Neural cell (in vitro differentiated cells): ENCODE measurements around the gene STX18. TPM values are rescaled to one million over a fixed set of nuclear protein-coding genes. Genes with fewer than 3 reads are reported as not detected.

Experiments used
- H2AFZ ChIP-seq: fragments of 200-600, 300-800 bp; sonication (generic), shearing (Covaris generic); 2 replicates; pipeline ENCODE4 v1.6.0; 2014; ENCODE audit warnings: low read depth, mild to moderate bottlenecking, antibody characterized with exemption, low read length, moderate library complexity
- H3F3A ChIP-seq: fragments of 200-600 bp; shearing (Covaris generic); 2 replicates; pipeline ENCODE4 v1.6.1; 2016; ENCODE audit warnings: mild to moderate bottlenecking, moderate library complexity, mixed read lengths, antibody characterized with exemption, low read length; ENCODE audit not compliant: insufficient read depth, poor library complexity, severe bottlenecking
- H3K27ac ChIP-seq: fragments of 200-600, 300-800 bp; sonication (generic), shearing (Covaris generic); 2 replicates; pipeline ENCODE4 v1.5.1; 2014; ENCODE audit warnings: mild to moderate bottlenecking, low read length, moderate library complexity
- H3K27me3 ChIP-seq: fragments of 300-800, 200-600 bp; sonication (generic), shearing (Covaris generic); 2 replicates; pipeline ENCODE4 v1.6.0; 2014; ENCODE audit warnings: mild to moderate bottlenecking, low read depth, low read length, moderate library complexity; ENCODE audit not compliant: insufficient read depth
- H3K36me3 ChIP-seq: fragments of 300-800, 200-600 bp; sonication (generic), shearing (Covaris generic); 2 replicates; pipeline ENCODE4 v1.5.1; 2014; ENCODE audit warnings: mild to moderate bottlenecking, antibody characterized with exemption, low read length, moderate library complexity; ENCODE audit not compliant: insufficient read depth
- H3K4me2 ChIP-seq: fragments of 300-800, 200-600 bp; sonication (generic), shearing (Covaris generic); 2 replicates; pipeline ENCODE4 v1.6.0; 2014; ENCODE audit warnings: mild to moderate bottlenecking, low read length
- H3K4me3 ChIP-seq: fragments of 300-800, 200-600 bp; sonication (generic), shearing (Covaris generic); 2 replicates; pipeline ENCODE4 v1.5.1; 2014; ENCODE audit warnings: mild to moderate bottlenecking, low read length, moderate library complexity
- H3K79me2 ChIP-seq: fragments of 200-600 bp; shearing (Covaris generic); replicated peaks from 2 replicates; pipeline ENCODE4 v1.6.0; 2014; ENCODE audit warnings: mild to moderate bottlenecking, low read length, moderate library complexity; ENCODE audit not compliant: insufficient read depth
- H3K9ac ChIP-seq: fragments of 300-800, 200-600 bp; sonication (generic), shearing (Covaris generic); 2 replicates; pipeline ENCODE4 v1.6.1; 2016; ENCODE audit warnings: mild to moderate bottlenecking, low read length, mixed read lengths
- H3K9me2 ChIP-seq: fragments of 200-600 bp; shearing (Covaris generic); 2 replicates; pipeline ENCODE4 v1.6.1; 2016; ENCODE audit warnings: mild to moderate bottlenecking, low read length, mixed read lengths; ENCODE audit not compliant: insufficient read depth
- H3K9me3 ChIP-seq: fragments of 200-600, 300-800 bp; sonication (generic), shearing (Covaris generic); 2 replicates; pipeline ENCODE4 v1.6.1; 2016; ENCODE audit warnings: mild to moderate bottlenecking, mixed run types, low read length, moderate library complexity, mixed read lengths
- H4K20me1 ChIP-seq: fragments of 200-600 bp; shearing (Covaris generic); 2 replicates; pipeline ENCODE4 v1.6.1; 2016; ENCODE audit warnings: mild to moderate bottlenecking, mixed run types; ENCODE audit not compliant: insufficient read depth
- CTCF ChIP-seq: fragments of 450-650 bp; IDR thresholded peaks from 2 replicates; pipeline ENCODE4 v1.5.1; 2014; ENCODE audit warnings: antibody characterized with exemption, mild to moderate bottlenecking, moderate library complexity; ENCODE audit not compliant: poor library complexity, severe bottlenecking
- EP300 ChIP-seq: fragments of 450-650 bp; conservative IDR thresholded peaks from 2 replicates; pipeline ENCODE4 v1.6.1; 2014; ENCODE audit warnings: antibody characterized with exemption, mild to moderate bottlenecking, moderate library complexity; ENCODE audit not compliant: poor library complexity, severe bottlenecking
- EZH2 ChIP-seq: fragments of 200-600, 300-800 bp; shearing (Covaris generic), sonication (generic); IDR thresholded peaks from 2 replicates; pipeline ENCODE4 v1.6.1; 2014; ENCODE audit warnings: antibody characterized with exemption, low read length, borderline replicate concordance, mild to moderate bottlenecking; ENCODE audit not compliant: insufficient read depth, poor library complexity, severe bottlenecking
- MXI1 ChIP-seq: fragments of 450-650 bp; conservative IDR thresholded peaks from 2 replicates; pipeline ENCODE4 v1.6.1; 2014; ENCODE audit warnings: antibody characterized with exemption, mild to moderate bottlenecking; ENCODE audit not compliant: poor library complexity, severe bottlenecking
- POLR2AphosphoS5 ChIP-seq: IDR thresholded peaks from 2 replicates; pipeline ENCODE4 v1.6.1; 2012
- RAD21 ChIP-seq: fragments of 450-650 bp; conservative IDR thresholded peaks from 2 replicates; pipeline ENCODE4 v1.6.1; 2014; ENCODE audit warnings: antibody characterized with exemption, mild to moderate bottlenecking, moderate library complexity
- REST ChIP-seq: IDR thresholded peaks from 2 replicates; pipeline ENCODE4 v1.6.1; 2012; ENCODE audit warnings: borderline replicate concordance
- SMC3 ChIP-seq: fragments of 450-650 bp; conservative IDR thresholded peaks from 2 replicates; pipeline ENCODE4 v1.6.1; 2014; ENCODE audit warnings: antibody characterized with exemption, mild to moderate bottlenecking, moderate library complexity; ENCODE audit not compliant: poor library complexity
- TAF1 ChIP-seq: IDR thresholded peaks from 2 replicates; pipeline ENCODE4 v1.6.1; 2012; ENCODE audit warnings: low read depth
- polyA plus RNA-seq: library from polyadenylated mRNA; depleted of rRNA; stranded (reverse); fragments of >200 nt; gene quantifications from 2 replicates; pipeline ENCODE4 v1.2.3, GENCODE V29; 2014

STX18 gene
- polyA plus RNA-seq, 1 donor from 2014 or later, result 64.5 TPM

- Histone ChIP-seq H3K27me3 (no peaks in the 10 kb centered on the region), H3K27ac (no peak overlapping the region), H3K36me3 (peaks cover 55% of the 10 kb centered on the region), H3K9me2 (no peaks in the 10 kb centered on the region), H3K79me2 (peaks cover 56% of the 10 kb centered on the region), H3K9me3 (peaks cover 5% of the 10 kb centered on the region), H4K20me1 (peaks cover 10% of the 10 kb centered on the region), H3K4me2 (no peak overlapping the region), H3K9ac (no peak overlapping the region), H3K4me3 (no peak overlapping the region), H3F3A (peaks cover 16% of the 10 kb centered on the region), H2AFZ (no peak overlapping the region)
- TF ChIP-seq MXI1 (no peak), SMC3 (no peak), CTCF (no peak), TAF1 (no peak), POLR2AphosphoS5 (no peak), RAD21 (no peak), EZH2 (no peak), REST (no peak), EP300 (no peak)
Observed at GRCh38 chr4:4398430-4398829, 143.4 kb downstream of the STX18 start.

GRCh38 chr4:4397441-4397819 lies 144.4 kb downstream of the STX18 start:
- Histone ChIP-seq H3K79me2 (peaks cover 56% of the 10 kb centered on the region), H4K20me1 (peaks cover 10% of the 10 kb centered on the region), H3K27ac (peak overlapping the region; percentile 28), H3K9me3 (peaks cover 5% of the 10 kb centered on the region), H3K4me2 (no peak overlapping the region), H2AFZ (no peak overlapping the region), H3K4me3 (peak overlapping the region; percentile 28), H3K27me3 (no peaks in the 10 kb centered on the region), H3F3A (peaks cover 16% of the 10 kb centered on the region), H3K9ac (no peak overlapping the region), H3K9me2 (no peaks in the 10 kb centered on the region), H3K36me3 (peaks cover 58% of the 10 kb centered on the region)
- TF ChIP-seq EP300, result no peak
- no peak for TF ChIP-seq EZH2
- no peak for TF ChIP-seq TAF1
- no peak for TF ChIP-seq CTCF
- TF ChIP-seq SMC3, result no peak
- TF ChIP-seq REST, result no peak
- TF ChIP-seq RAD21, result no peak
- no peak for TF ChIP-seq MXI1
- no peak for TF ChIP-seq POLR2AphosphoS5
